Suprapubic skin (tissue), 3 donors: Measurements from ENCODE around the gene ABCC1.

Experiments used
- CTCF ChIP-seq, 2 donors: fragments of 200-600 bp in 1 of 2; fragments of 450-650 bp in 1 of 2; sonication (generic) in 1 of 2; IDR thresholded peaks; one replicate each; pipeline ENCODE4 v1.5.1; 2016 to 2019; ENCODE audit warnings: antibody characterized with exemption in 2 of 2, mild to moderate bottlenecking in 1 of 2, moderate library complexity in 1 of 2
- POLR2A ChIP-seq, 2 donors: fragments of 450-650 bp; IDR thresholded peaks; one replicate each; pipeline ENCODE4 v1.6.1; 2017; ENCODE audit warnings: antibody characterized with exemption in 2 of 2, mild to moderate bottlenecking in 2 of 2, moderate library complexity in 2 of 2

- no peak for TF ChIP-seq CTCF (IDR thresholded peaks at IDR 0.05)
- TF ChIP-seq POLR2A (IDR thresholded peaks at IDR 0.05): no peak
Observed at GRCh38 chr16:15900357-15900756, 49.1 kb upstream of the ABCC1 start.
